ENCODE data around the gene VASH1. TPM values are rescaled to one million over a fixed set of nuclear protein-coding genes. Genes with fewer than 3 reads are reported as not detected.

The VASH1 gene
- total and polyA plus RNA-seq, 7 experiments from 2014 or later = 0.52 to 18.2 (median 1.7) TPM

- Histone ChIP-seq H3K4me1 (ENCODE audit: control insufficient read depth in 2 of 2, insufficient read depth in 2 of 2, low read length in 2 of 2) (peaks cover 0 to 6% of the 10 kb centered on the region in 2 donors), H3K27me3 (ENCODE audit: control insufficient read depth in 2 of 2, insufficient read depth in 2 of 2, low read length in 2 of 2) (no peaks in the 10 kb centered on the region), H3K9me3 (ENCODE audit: control insufficient read depth in 2 of 3, low read length in 3 of 3) (no peaks in the 10 kb centered on the region), H3K36me3 (ENCODE audit: control insufficient read depth in 2 of 3, insufficient read depth in 3 of 3, low read length in 3 of 3) (peaks cover 0 to 28% (median 0%) of the 10 kb centered on the region in 3 experiments), H3K4me3 (ENCODE audit: low read length) (no peak overlapping the region), H3K27ac (ENCODE audit: low read depth, low read length) (no peak overlapping the region)
- peak in 1 of 9 donors; percentile 15 for DNase-seq
- Mint-ChIP-seq H3K36me3 (peaks cover 0 to 23% (median 9%) of the 10 kb centered on the region in 5 donors), H3K27ac (peak overlapping the region in 1 of 9 donors; percentile 4), H3K4me1 (peaks cover 7 to 37% (median 10%) of the 10 kb centered on the region in 7 donors), H3K9me3 (peaks cover 0 to 3% (median 0%) of the 10 kb centered on the region in 11 donors), H3K27me3 (no peaks in the 10 kb centered on the region), H3K4me3 (no peak overlapping the region)
- ATAC-seq = no peak
- POLR2A ChIA-PET = no interaction called here
- intact Hi-C loops (cut with micrococcal nuclease) = no loop called here
- CTCF ChIA-PET = no interaction called here
These were observed 18.2 kb downstream of the VASH1 start for GRCh38 chr14:76779221-76780057.

DNA sequence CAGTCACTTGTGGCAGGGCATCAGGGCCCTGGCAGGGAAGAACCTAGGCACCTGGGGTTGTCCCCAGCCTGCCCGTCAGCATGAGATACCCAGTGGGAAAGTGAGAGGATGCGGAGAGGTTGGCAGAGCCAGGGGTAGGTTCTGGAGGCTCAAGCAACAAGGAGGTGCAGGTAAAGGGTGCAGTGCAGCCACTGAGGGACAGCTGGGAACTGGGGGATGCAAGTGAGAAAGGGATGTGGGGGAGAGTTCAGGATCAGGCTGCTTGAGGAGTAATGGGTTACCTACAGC is 18.7 kb downstream of the VASH1 start:
- H3K27ac ChIP-seq (ENCODE audit: low read depth, low read length) = no peak overlapping the region
- intact Hi-C loops (cut with micrococcal nuclease) = no loop called here
- peaks cover 10 to 43% (median 14%) of the 10 kb centered on the region in 7 donors for H3K4me1 Mint-ChIP-seq
- peaks cover 0 to 23% (median 12%) of the 10 kb centered on the region in 5 donors for H3K36me3 Mint-ChIP-seq
- no peaks in the 10 kb centered on the region for H3K27me3 ChIP-seq (ENCODE audit: control insufficient read depth in 2 of 2, insufficient read depth in 2 of 2, low read length in 2 of 2)
- H3K27me3 Mint-ChIP-seq = no peaks in the 10 kb centered on the region
- H3K9me3 ChIP-seq (ENCODE audit: control insufficient read depth in 2 of 3, low read length in 3 of 3) = no peaks in the 10 kb centered on the region
- ATAC-seq (no peak), DNase-seq (peak in 1 of 9 donors; percentile 10)
- POLR2A ChIA-PET = no interaction called here
- peak overlapping the region in 1 of 9 donors; percentile 4 for H3K27ac Mint-ChIP-seq
- no peak overlapping the region for H3K4me3 ChIP-seq (ENCODE audit: low read length)
- H3K36me3 ChIP-seq (ENCODE audit: control insufficient read depth in 2 of 3, insufficient read depth in 3 of 3, low read length in 3 of 3) = peaks cover 0 to 28% (median 0%) of the 10 kb centered on the region in 3 experiments
- peaks cover 0 to 3% (median 0%) of the 10 kb centered on the region in 11 donors for H3K9me3 Mint-ChIP-seq
- CTCF ChIA-PET = no interaction called here
- peaks cover 0 to 6% of the 10 kb centered on the region in 2 donors for H3K4me1 ChIP-seq (ENCODE audit: control insufficient read depth in 2 of 2, insufficient read depth in 2 of 2, low read length in 2 of 2)
- H3K4me3 Mint-ChIP-seq = no peak overlapping the region

- Mint-ChIP-seq H3K27ac (peak overlapping the region in 5 of 9 donors; percentile 4 to 75 (median 30)), H3K4me1 (peaks cover 10 to 45% (median 15%) of the 10 kb centered on the region in 7 donors), H3K36me3 (peaks cover 0 to 23% (median 13%) of the 10 kb centered on the region in 5 donors), H3K4me3 (no peak overlapping the region), H3K27me3 (no peaks in the 10 kb centered on the region), H3K9me3 (peaks cover 0 to 3% (median 0%) of the 10 kb centered on the region in 11 donors)
- H3K27ac ChIP-seq (ENCODE audit: low read depth, low read length) = no peak overlapping the region
- DNase-seq = peak in 1 of 9 donors; percentile 13
- no peaks in the 10 kb centered on the region for H3K9me3 ChIP-seq (ENCODE audit: control insufficient read depth in 2 of 3, low read length in 3 of 3)
- ATAC-seq = no peak
- peaks cover 0 to 30% (median 0%) of the 10 kb centered on the region in 3 experiments for H3K36me3 ChIP-seq (ENCODE audit: control insufficient read depth in 2 of 3, insufficient read depth in 3 of 3, low read length in 3 of 3)
- H3K27me3 ChIP-seq (ENCODE audit: control insufficient read depth in 2 of 2, insufficient read depth in 2 of 2, low read length in 2 of 2) = no peaks in the 10 kb centered on the region
- intact Hi-C loops (cut with micrococcal nuclease) = no loop called here
- no peak overlapping the region for H3K4me3 ChIP-seq (ENCODE audit: low read length)
- POLR2A ChIA-PET = no interaction called here
- CTCF ChIA-PET = no interaction called here
- H3K4me1 ChIP-seq (ENCODE audit: control insufficient read depth in 2 of 2, insufficient read depth in 2 of 2, low read length in 2 of 2) = peaks cover 0 to 6% of the 10 kb centered on the region in 2 donors
These were observed 19.1 kb downstream of the VASH1 start for GRCh38 chr14:76780360-76780759.

- no peaks in the 10 kb centered on the region for H3K27me3 Mint-ChIP-seq
- peaks cover 10 to 45% (median 15%) of the 10 kb centered on the region in 7 donors for H3K4me1 Mint-ChIP-seq
- ChIA-PET POLR2A (no interaction called here), CTCF (no interaction called here)
- H3K9me3 ChIP-seq (ENCODE audit: control insufficient read depth in 2 of 3, low read length in 3 of 3) = no peaks in the 10 kb centered on the region
- ATAC-seq = no peak
- no peak overlapping the region for H3K27ac ChIP-seq (ENCODE audit: low read depth, low read length)
- H3K4me1 ChIP-seq (ENCODE audit: control insufficient read depth in 2 of 2, insufficient read depth in 2 of 2, low read length in 2 of 2) = peaks cover 0 to 6% of the 10 kb centered on the region in 2 donors
- peaks cover 0 to 3% (median 0%) of the 10 kb centered on the region in 11 donors for H3K9me3 Mint-ChIP-seq
- H3K4me3 ChIP-seq (ENCODE audit: low read length) = no peak overlapping the region
- no peak overlapping the region for H3K4me3 Mint-ChIP-seq
- intact Hi-C loops (cut with micrococcal nuclease) = no loop called here
- peaks cover 0 to 23% (median 13%) of the 10 kb centered on the region in 5 donors for H3K36me3 Mint-ChIP-seq
- peak overlapping the region in 2 of 9 donors; percentile 25 to 74 for H3K27ac Mint-ChIP-seq
- peak in 1 of 9 donors; percentile 15 for DNase-seq
- peaks cover 0 to 36% (median 0%) of the 10 kb centered on the region in 3 experiments for H3K36me3 ChIP-seq (ENCODE audit: control insufficient read depth in 2 of 3, insufficient read depth in 3 of 3, low read length in 3 of 3)
- H3K27me3 ChIP-seq (ENCODE audit: control insufficient read depth in 2 of 2, insufficient read depth in 2 of 2, low read length in 2 of 2) = no peaks in the 10 kb centered on the region
These were observed 19.8 kb downstream of the VASH1 start for GRCh38 chr14:76780875-76781647.

DNA sequence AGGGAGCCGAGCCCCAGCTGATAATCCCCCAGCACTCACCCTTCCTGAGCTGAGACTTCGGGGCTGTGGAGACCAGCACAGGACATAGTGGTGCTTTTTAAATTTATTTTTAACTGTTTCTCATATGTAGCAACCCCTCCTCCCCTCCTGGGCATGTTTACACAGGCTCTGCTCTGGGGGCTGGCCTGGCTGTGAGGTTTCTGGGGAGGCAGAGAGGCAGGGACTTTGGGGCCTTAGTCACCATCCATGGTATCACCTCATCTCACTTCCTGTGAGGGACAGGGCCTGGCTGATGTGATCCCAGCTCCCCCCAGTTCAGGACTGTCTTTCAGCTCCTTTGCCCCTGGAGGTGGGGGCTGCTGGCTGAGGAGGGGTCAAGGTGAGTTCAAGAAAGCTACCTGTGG is 20.4 kb downstream of the VASH1 start:
- peak in 1 of 9 donors; percentile 20 for DNase-seq
- H3K27me3 ChIP-seq (ENCODE audit: control insufficient read depth in 2 of 2, insufficient read depth in 2 of 2, low read length in 2 of 2) = no peaks in the 10 kb centered on the region
- ChIA-PET POLR2A (no interaction called here), CTCF (no interaction called here)
- H3K4me1 Mint-ChIP-seq = peaks cover 10 to 45% (median 15%) of the 10 kb centered on the region in 7 donors
- intact Hi-C loops (cut with micrococcal nuclease) = loop anchor here in 1 of 2 donors (1.0 kb wide), 1 partner anchor 13 kb away; no protein-coding TSS in a partner anchor
- peaks cover 0 to 39% (median 0%) of the 10 kb centered on the region in 3 experiments for H3K36me3 ChIP-seq (ENCODE audit: control insufficient read depth in 2 of 3, insufficient read depth in 3 of 3, low read length in 3 of 3)
- H3K4me1 ChIP-seq (ENCODE audit: control insufficient read depth in 2 of 2, insufficient read depth in 2 of 2, low read length in 2 of 2) = peaks cover 0 to 6% of the 10 kb centered on the region in 2 donors
- peaks cover 0 to 28% (median 14%) of the 10 kb centered on the region in 5 donors for H3K36me3 Mint-ChIP-seq
- H3K27me3 Mint-ChIP-seq = no peaks in the 10 kb centered on the region
- H3K9me3 Mint-ChIP-seq = peaks cover 0 to 3% (median 0%) of the 10 kb centered on the region in 11 donors
- no peak for ATAC-seq
- no peak overlapping the region for H3K4me3 Mint-ChIP-seq
- H3K27ac Mint-ChIP-seq = peak overlapping the region in 2 of 9 donors; percentile 25 to 65
- no peak overlapping the region for H3K27ac ChIP-seq (ENCODE audit: low read depth, low read length)
- H3K9me3 ChIP-seq (ENCODE audit: control insufficient read depth in 2 of 3, low read length in 3 of 3) = no peaks in the 10 kb centered on the region
- H3K4me3 ChIP-seq (ENCODE audit: low read length) = no peak overlapping the region

DNA sequence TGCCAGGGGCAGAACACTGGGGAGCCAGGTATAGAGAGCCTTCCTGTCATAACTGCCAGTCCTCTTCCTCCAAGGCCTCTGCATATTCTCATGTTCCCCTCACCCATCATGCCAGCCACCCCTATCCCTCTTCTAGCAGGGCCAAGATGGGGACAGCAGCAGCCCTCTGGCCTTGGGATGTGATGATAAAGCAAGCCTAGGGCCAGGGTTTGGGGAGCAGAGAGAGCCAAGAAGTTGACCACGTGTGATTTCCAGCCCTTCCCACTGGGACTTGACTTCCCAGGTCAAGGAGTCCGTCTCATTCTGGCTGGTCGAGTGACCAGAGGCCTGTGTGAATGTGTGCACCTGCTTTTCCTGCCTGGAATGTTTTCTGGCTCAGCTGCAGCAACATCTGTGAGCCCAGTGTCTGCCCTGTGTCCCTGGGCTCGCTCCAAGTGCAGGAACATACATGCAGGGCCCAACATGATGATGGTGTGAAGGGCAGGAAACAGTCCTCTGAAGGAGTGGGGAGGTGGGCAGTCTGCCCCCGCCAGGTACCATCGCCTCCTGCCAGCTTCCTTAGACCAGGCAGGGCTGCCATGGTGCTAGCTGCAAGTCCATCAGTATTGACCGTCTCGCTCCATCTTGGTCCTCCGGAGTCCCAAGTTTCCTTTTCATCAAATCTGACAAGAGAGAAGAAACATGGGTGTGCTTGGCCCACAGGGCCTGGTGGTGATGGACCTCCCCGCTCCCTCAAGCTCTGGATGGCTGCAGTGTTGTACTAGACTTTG is 21.0 kb downstream of the VASH1 start:
- ATAC-seq = no peak
- DNase-seq = no peak

More for the DNA sequence above, 21.0 kb downstream of the VASH1 start:
- Histone ChIP-seq H3K9me3 (ENCODE audit: control insufficient read depth in 2 of 3, low read length in 3 of 3) (no peaks in the 10 kb centered on the region), H3K4me3 (ENCODE audit: low read length) (no peak overlapping the region), H3K27me3 (ENCODE audit: control insufficient read depth in 2 of 2, insufficient read depth in 2 of 2, low read length in 2 of 2) (no peaks in the 10 kb centered on the region), H3K27ac (ENCODE audit: low read depth, low read length) (no peak overlapping the region), H3K4me1 (ENCODE audit: control insufficient read depth in 2 of 2, insufficient read depth in 2 of 2, low read length in 2 of 2) (peaks cover 0 to 6% of the 10 kb centered on the region in 2 donors), H3K36me3 (ENCODE audit: control insufficient read depth in 2 of 3, insufficient read depth in 3 of 3, low read length in 3 of 3) (peaks cover 0 to 45% (median 0%) of the 10 kb centered on the region in 3 experiments)
- intact Hi-C loops (cut with micrococcal nuclease) = loop anchor here in 1 of 2 donors (1.0 kb wide), 1 partner anchor 14 kb away; no protein-coding TSS in a partner anchor
- peak overlapping the region in 8 of 9 donors; percentile 40 to 90 (median 74) for H3K27ac Mint-ChIP-seq
- H3K9me3 Mint-ChIP-seq = peaks cover 0 to 3% (median 0%) of the 10 kb centered on the region in 11 donors
- H3K27me3 Mint-ChIP-seq = no peaks in the 10 kb centered on the region
- peaks cover 0 to 34% (median 14%) of the 10 kb centered on the region in 5 donors for H3K36me3 Mint-ChIP-seq
- peak overlapping the region in 1 of 10 donors; percentile 67 for H3K4me3 Mint-ChIP-seq
- CTCF ChIA-PET = no interaction called here
- POLR2A ChIA-PET = no interaction called here
- H3K4me1 Mint-ChIP-seq = peaks cover 10 to 47% (median 15%) of the 10 kb centered on the region in 7 donors

Data from naive thymus-derived CD4-positive, alpha-beta T cell (primary cell).